ENCODE results near the gene BRINP2.
"Not testable (repeated sequence)": the region's sequence is repeated elsewhere in the genome, so short reads cannot be mapped to it uniquely, and the experiment has no call there.

- TF ChIP-seq CTCF, POLR2A (IDR thresholded peaks at IDR 0.05): not testable (repeated sequence)
Observed at GRCh38 chr1:177321434-177321833, 150.7 kb downstream of the BRINP2 start.

All from esophagus squamous epithelium (tissue), 4 donors.